HEK293T (cell line): ENCODE measurements around the gene DOK1.

Source experiments
- CTCF ChIA-PET: fragments of 350-600 bp; formaldehyde crosslinking; extraction: SDS; loops from one replicate; lab custom pipeline; 2021; ENCODE audit warnings: antibody characterized with exemption, inconsistent platforms; lab: Yijun Ruan, JAX
- POLR2A ChIA-PET: fragments of 350-600 bp; formaldehyde crosslinking; extraction: SDS; loops from one replicate; lab custom pipeline; 2020; ENCODE audit warnings: antibody characterized with exemption, inconsistent platforms; lab: Yijun Ruan, JAX
- DNase-seq: peaks from one replicate; pipeline ENCODE4 v3.0.0; 2012; ENCODE audit warnings: mixed read lengths; ENCODE audit errors: extremely low spot score
- ARNT ChIP-seq: fragments of 450-650 bp; IDR thresholded peaks from 2 replicates; pipeline ENCODE4 v1.6.1; 2017; ENCODE audit warnings: mild to moderate bottlenecking
- BHLHE40 ChIP-seq: fragments of 450-650 bp; IDR thresholded peaks from 2 replicates; pipeline ENCODE4 v1.6.1; 2016; ENCODE audit warnings: mild to moderate bottlenecking, moderate library complexity, borderline replicate concordance
- CTBP1 ChIP-seq: fragments of 450-650 bp; IDR thresholded peaks from 2 replicates; pipeline ENCODE4 v1.6.1; 2016; ENCODE audit warnings: borderline replicate concordance
- ELF4 ChIP-seq: fragments of 450-650 bp; IDR thresholded peaks from 2 replicates; pipeline ENCODE4 v1.6.1; 2017; ENCODE audit warnings: antibody characterized with exemption
- FOXA1 ChIP-seq: fragments of 450-650 bp; IDR thresholded peaks from 2 replicates; pipeline ENCODE4 v1.6.1; 2016; ENCODE audit warnings: mild to moderate bottlenecking
- FOXK2 ChIP-seq: fragments of 450-650 bp; IDR thresholded peaks from 2 replicates; pipeline ENCODE4 v1.6.1; 2016; ENCODE audit warnings: mild to moderate bottlenecking
- FOXM1 ChIP-seq: fragments of 450-650 bp; IDR thresholded peaks from 2 replicates; pipeline ENCODE4 v1.6.1; 2017; ENCODE audit warnings: mild to moderate bottlenecking, borderline replicate concordance
- HDGF ChIP-seq: fragments of 450-650 bp; IDR thresholded peaks from 2 replicates; pipeline ENCODE4 v1.6.1; 2017; ENCODE audit warnings: antibody characterized with exemption, borderline replicate concordance
- L3MBTL2 ChIP-seq: fragments of 450-650 bp; conservative IDR thresholded peaks from 2 replicates; pipeline ENCODE4 v1.6.1; 2016; ENCODE audit warnings: mild to moderate bottlenecking
- LEF1 ChIP-seq: fragments of 450-650 bp; IDR thresholded peaks from 2 replicates; pipeline ENCODE4 v1.6.1; 2017; ENCODE audit warnings: mild to moderate bottlenecking, borderline replicate concordance
- NFRKB ChIP-seq: fragments of 450-650 bp; IDR thresholded peaks from 2 replicates; pipeline ENCODE4 v1.6.1; 2016; ENCODE audit warnings: mild to moderate bottlenecking, moderate library complexity
- SP1 ChIP-seq: fragments of 450-650 bp; IDR thresholded peaks from 2 replicates; pipeline ENCODE4 v1.6.1; 2017
- SUZ12 ChIP-seq: fragments of 450-650 bp; IDR thresholded peaks from 2 replicates; pipeline ENCODE4 v1.6.1; 2016; ENCODE audit warnings: mild to moderate bottlenecking
- TARDBP ChIP-seq: fragments of 450-650 bp; IDR thresholded peaks from 2 replicates; pipeline ENCODE4 v1.6.1; 2016
- ZNF384 ChIP-seq: fragments of 450-650 bp; IDR thresholded peaks from 2 replicates; pipeline ENCODE4 v1.6.1; 2016

The DOK1 gene

GRCh38 chr2:74529357-74530238 lies 24.9 kb upstream of the DOK1 start, which contains the start of the genes AUP1 and HTRA2:
Gene AUP1, minus strand, starts transcription at chr2:74529706. Its CDS starts 77 bp downstream, at chr2:74529629.
Gene HTRA2, plus strand, starts transcription at chr2:74529933. Its CDS starts 74 bp downstream, at chr2:74530007.
- ChIA-PET CTCF (interaction anchor here (1.2 kb wide), 1 partner anchor 48 kb away, joined by 4 read pairs; no protein-coding TSS in a partner anchor), POLR2A (interaction anchor here (0.5 to 8.4 kb wide), 18 partner anchors 9 to 138 kb away, joined by 3 to 70 read pairs (median 4); partner anchors contain the start of genes CCDC142, INO80B, LOXL3 and MRPL53)
- TF ChIP-seq L3MBTL2, result peak; percentile 57; the same call in 1 of the 2 replicates
- no peak for TF ChIP-seq NFRKB
- no peak for TF ChIP-seq FOXM1
- TF ChIP-seq TARDBP, result no peak
- peak; percentile 79 for TF ChIP-seq ELF4
- no peak for TF ChIP-seq CTBP1
- TF ChIP-seq LEF1, result no peak
- 0 out of 2 replicates have a peak, but pooled peaks have one; percentile 42 for TF ChIP-seq HDGF
- TF ChIP-seq BHLHE40, result no peak
- peak; percentile 96 for DNase-seq

GRCh38 chr2:74530239-74531187 lies 24.0 kb upstream of the DOK1 start:
- peak; percentile 50 for DNase-seq
- ChIA-PET POLR2A (interaction anchor here (0.7 to 8.4 kb wide), 16 partner anchors 9 to 139 kb away, joined by 3 to 70 read pairs (median 4); partner anchors contain the start of genes CCDC142, INO80B, MRPL53 and PCGF1), CTCF (interaction anchor here (0.8 to 1.7 kb wide), 3 partner anchors 47 to 57 kb away, joined by 3 to 4 read pairs (median 4); partner anchors contain the start of genes CCDC142 and TTC31)
- no peak for TF ChIP-seq BHLHE40
- TF ChIP-seq FOXA1, result no peak
- no peak for TF ChIP-seq ELF4
- peak; percentile 88 for TF ChIP-seq L3MBTL2

GRCh38 chr2:74531666-74532065 lies 22.9 kb upstream of the DOK1 start:
- ChIA-PET POLR2A (interaction anchor here (0.8 to 8.4 kb wide), 8 partner anchors 13 to 74 kb away, joined by 3 to 70 read pairs (median 4); partner anchors contain the start of genes CCDC142, LOXL3, PCGF1 and TTC31), CTCF (interaction anchor here (0.6 to 1.7 kb wide), 8 partner anchors 14 to 91 kb away, joined by 3 to 5 read pairs (median 3); partner anchors contain the start of genes PCGF1 and WBP1)
- TF ChIP-seq FOXA1 (no peak), HDGF (no peak), ARNT (no peak), SUZ12 (no peak), SP1 (no peak), FOXM1 (no peak), TARDBP (no peak)
- DNase-seq, result no peak

- no peak for DNase-seq
- CTCF ChIA-PET, result interaction anchor here (0.6 to 1.7 kb wide), 7 partner anchors 25 to 91 kb away, joined by 3 to 5 read pairs (median 3); partner anchors contain the start of genes PCGF1 and WBP1
- no peak for TF ChIP-seq TARDBP
- no peak for TF ChIP-seq L3MBTL2
- no peak for TF ChIP-seq NFRKB
- TF ChIP-seq ELF4, result no peak
- no peak for TF ChIP-seq BHLHE40
- no peak for TF ChIP-seq ARNT
- no peak for TF ChIP-seq SUZ12
- no peak for TF ChIP-seq LEF1
- no peak for TF ChIP-seq ZNF384
- TF ChIP-seq SP1, result no peak
- TF ChIP-seq FOXK2, result no peak
- TF ChIP-seq FOXM1, result no peak
- POLR2A ChIA-PET, result interaction anchor here (0.8 to 8.4 kb wide), 9 partner anchors 13 to 74 kb away, joined by 3 to 70 read pairs (median 5); partner anchors contain the start of genes CCDC142, LOXL3, PCGF1 and TTC31
Measured at GRCh38 chr2:74532222-74532621, 22.3 kb upstream of the DOK1 start.

GRCh38 chr2:74533464-74533863 lies 21.1 kb upstream of the DOK1 start:
- POLR2A ChIA-PET, result interaction anchor here (1.4 to 8.4 kb wide), 6 partner anchors 12 to 55 kb away, joined by 5 to 70 read pairs (median 6); partner anchors contain the start of genes CCDC142, PCGF1 and TTC31
- CTCF ChIA-PET, result interaction anchor here (1.5 kb wide), 1 partner anchor 44 kb away, joined by 3 read pairs; no protein-coding TSS in a partner anchor
- TF ChIP-seq BHLHE40 (no peak), NFRKB (no peak)
- no peak for DNase-seq

GRCh38 chr2:74534411-74534810 lies 20.1 kb upstream of the DOK1 start:
- no peak for TF ChIP-seq SP1
- TF ChIP-seq ARNT, result no peak
- TF ChIP-seq NFRKB, result no peak
- no peak for TF ChIP-seq BHLHE40
- no peak for TF ChIP-seq HDGF
- no peak for TF ChIP-seq ELF4
- no peak for TF ChIP-seq CTBP1
- no peak for TF ChIP-seq TARDBP
- no peak for TF ChIP-seq L3MBTL2
- ChIA-PET CTCF (interaction anchor here (1.5 kb wide), 1 partner anchor 43 kb away, joined by 3 read pairs; no protein-coding TSS in a partner anchor), POLR2A (interaction anchor here (1.0 to 1.9 kb wide), 3 partner anchors 12 to 17 kb away, joined by 4 to 7 read pairs (median 5); no protein-coding TSS in a partner anchor)
- no peak for DNase-seq
